ENCODE data around the gene TTC22.

DNA sequence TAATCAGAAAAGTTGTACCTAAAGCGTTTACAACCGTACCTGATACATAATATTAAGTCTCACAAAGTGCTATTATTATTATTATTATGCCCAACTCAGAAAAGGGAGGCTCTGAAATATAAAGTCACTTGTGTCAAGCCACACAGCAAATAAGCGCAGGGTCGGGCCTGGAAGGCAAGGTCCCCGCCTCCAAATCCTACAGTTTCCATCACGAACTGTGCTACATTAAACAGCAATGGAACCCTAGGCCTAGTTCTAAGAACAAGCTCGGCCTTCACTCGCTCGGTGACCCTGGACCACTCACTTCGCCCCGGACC, 37.3 kb downstream of the TTC22 start:
- TF ChIP-seq TCF7L2 (IDR thresholded peaks at IDR 0.05; ENCODE audit: low read depth, low read length) (no peak), CTCF (IDR thresholded peaks at IDR 0.05) (no peak), SIN3A (IDR thresholded peaks at IDR 0.05; ENCODE audit: borderline replicate concordance, insufficient read depth, low read depth, low read length) (no peak), POLR2AphosphoS5 (IDR thresholded peaks at IDR 0.05; ENCODE audit: low read depth, low read length) (no peak)
- TF ChIP-seq, protein P1, sequence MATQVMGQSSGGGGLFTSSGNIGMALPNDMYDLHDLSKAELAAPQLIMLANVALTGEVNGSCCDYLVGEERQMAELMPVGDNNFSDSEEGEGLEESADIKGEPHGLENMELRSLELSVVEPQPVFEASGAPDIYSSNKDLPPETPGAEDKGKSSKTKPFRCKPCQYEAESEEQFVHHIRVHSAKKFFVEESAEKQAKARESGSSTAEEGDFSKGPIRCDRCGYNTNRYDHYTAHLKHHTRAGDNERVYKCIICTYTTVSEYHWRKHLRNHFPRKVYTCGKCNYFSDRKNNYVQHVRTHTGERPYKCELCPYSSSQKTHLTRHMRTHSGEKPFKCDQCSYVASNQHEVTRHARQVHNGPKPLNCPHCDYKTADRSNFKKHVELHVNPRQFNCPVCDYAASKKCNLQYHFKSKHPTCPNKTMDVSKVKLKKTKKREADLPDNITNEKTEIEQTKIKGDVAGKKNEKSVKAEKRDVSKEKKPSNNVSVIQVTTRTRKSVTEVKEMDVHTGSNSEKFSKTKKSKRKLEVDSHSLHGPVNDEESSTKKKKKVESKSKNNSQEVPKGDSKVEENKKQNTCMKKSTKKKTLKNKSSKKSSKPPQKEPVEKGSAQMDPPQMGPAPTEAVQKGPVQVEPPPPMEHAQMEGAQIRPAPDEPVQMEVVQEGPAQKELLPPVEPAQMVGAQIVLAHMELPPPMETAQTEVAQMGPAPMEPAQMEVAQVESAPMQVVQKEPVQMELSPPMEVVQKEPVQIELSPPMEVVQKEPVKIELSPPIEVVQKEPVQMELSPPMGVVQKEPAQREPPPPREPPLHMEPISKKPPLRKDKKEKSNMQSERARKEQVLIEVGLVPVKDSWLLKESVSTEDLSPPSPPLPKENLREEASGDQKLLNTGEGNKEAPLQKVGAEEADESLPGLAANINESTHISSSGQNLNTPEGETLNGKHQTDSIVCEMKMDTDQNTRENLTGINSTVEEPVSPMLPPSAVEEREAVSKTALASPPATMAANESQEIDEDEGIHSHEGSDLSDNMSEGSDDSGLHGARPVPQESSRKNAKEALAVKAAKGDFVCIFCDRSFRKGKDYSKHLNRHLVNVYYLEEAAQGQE (IDR thresholded peaks at IDR 0.05; ENCODE audit: insufficient read depth in 1 of 2, low read depth in 2 of 2, low read length in 1 of 2) = no peak

Measured in Panc1 (cell line).